Lower leg skin (tissue), 4 donors: ENCODE measurements around the gene KCNS3. TPM values are rescaled to one million over a fixed set of nuclear protein-coding genes. Genes with fewer than 3 reads are reported as not detected.
"Not testable (repeated sequence)": the region's sequence is repeated elsewhere in the genome, so short reads cannot be mapped to it uniquely, and the experiment has no call there.

Experiments used
- DNase-seq, 2 donors: peaks; one replicate each; pipeline ENCODE4 v3.0.0-alpha.2; 2019; ENCODE audit warnings: low spot score in 2 of 2
- H3K4me3 ChIP-seq: fragments of 200-600 bp; sonication (generic); 2 replicates; pipeline ENCODE4 v1.5.1; 2017; ENCODE audit warnings: mild to moderate bottlenecking, low read depth; ENCODE audit not compliant: poor library complexity, severe bottlenecking
- POLR2A ChIP-seq, 2 donors: fragments of 450-650 bp; IDR thresholded peaks; one replicate each; pipeline ENCODE4 v1.6.1; 2016 to 2017; ENCODE audit warnings: antibody characterized with exemption in 2 of 2, mild to moderate bottlenecking in 1 of 2, moderate library complexity in 1 of 2
- WGBS, 2 donors: methylation state at CpG; one replicate each; pipeline ENCODE4 v1.1.5; 2018; 5-methylcytosine and 5-hydroxymethylcytosine counted together
- intact Hi-C: fragments of 100-400 bp; cut with DNase I; formaldehyde crosslinking; loops from one replicate; pipeline ENCODE4 v1.15.0; 2023; ENCODE audit warnings: low total_unique reads
- total RNA-seq, 4 donors: library from RNA; depleted of rRNA; stranded (reverse); fragments of >200 nt; gene quantifications; one replicate each; pipeline ENCODE4 v1.1.0, GENCODE V29; 2016
- TF ChIP-seq, protein P1 (sequence below), 3 donors: fragments of 450-650 bp; IDR thresholded peaks; one replicate each; pipeline ENCODE4 v1.5.1; 2016; ENCODE audit warnings: antibody characterized with exemption in 3 of 3, mild to moderate bottlenecking in 3 of 3, moderate library complexity in 2 of 3

The KCNS3 gene
- total RNA-seq, 4 donors from 2014 or later, result 11.0 to 35.4 (median 17.9) TPM

DNA sequence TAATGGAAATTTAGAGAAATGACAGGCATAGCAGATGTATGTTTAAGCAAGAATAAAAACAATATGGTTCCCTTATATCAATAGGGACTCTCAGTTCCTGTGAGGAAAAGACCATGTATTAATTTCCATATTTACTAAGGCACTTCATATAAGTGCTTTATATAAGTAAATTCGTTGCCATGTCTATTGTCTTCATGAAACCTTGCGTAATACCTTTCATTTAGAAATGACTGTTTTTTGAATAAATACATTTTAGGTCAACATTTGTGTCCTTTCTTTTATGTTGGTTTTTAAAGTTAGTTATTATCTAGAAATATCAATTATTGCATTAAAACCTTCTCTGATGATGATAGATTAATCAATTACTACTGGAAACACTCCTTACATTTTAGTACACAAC is 83.3 kb downstream of the KCNS3 start:
- intact Hi-C loops, result no loop called here
- TF ChIP-seq POLR2A (IDR thresholded peaks at IDR 0.05), result no peak
- DNase-seq, result no peak
- H3K4me3 ChIP-seq, result no peak overlapping the region
- 88 to 93% methylated on average over 2 of the region's 2 CpGs for WGBS, 2 donors

DNA sequence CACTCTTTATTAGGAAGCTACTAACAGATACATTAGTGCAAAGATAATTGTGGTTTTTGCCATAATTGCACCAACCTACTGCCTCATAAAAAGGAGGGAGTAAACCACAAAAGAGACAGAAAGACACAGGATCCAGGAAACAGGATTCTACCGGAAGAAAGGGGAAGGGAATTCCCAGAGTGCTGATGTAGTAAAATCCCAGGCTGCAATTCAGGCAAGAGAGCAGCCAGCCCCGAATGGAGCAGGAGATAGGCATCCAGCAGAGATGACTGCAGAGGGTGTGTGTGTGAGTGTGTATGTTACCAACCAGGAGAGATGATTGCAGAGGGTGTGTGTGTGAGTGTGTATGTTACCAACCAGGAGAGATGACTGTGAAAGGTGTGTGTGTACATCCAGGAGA is 84.4 kb downstream of the KCNS3 start:
- WGBS, 2 donors, result 3 to 4% methylated on average over 2 of the region's 2 CpGs
- TF ChIP-seq, protein P1, sequence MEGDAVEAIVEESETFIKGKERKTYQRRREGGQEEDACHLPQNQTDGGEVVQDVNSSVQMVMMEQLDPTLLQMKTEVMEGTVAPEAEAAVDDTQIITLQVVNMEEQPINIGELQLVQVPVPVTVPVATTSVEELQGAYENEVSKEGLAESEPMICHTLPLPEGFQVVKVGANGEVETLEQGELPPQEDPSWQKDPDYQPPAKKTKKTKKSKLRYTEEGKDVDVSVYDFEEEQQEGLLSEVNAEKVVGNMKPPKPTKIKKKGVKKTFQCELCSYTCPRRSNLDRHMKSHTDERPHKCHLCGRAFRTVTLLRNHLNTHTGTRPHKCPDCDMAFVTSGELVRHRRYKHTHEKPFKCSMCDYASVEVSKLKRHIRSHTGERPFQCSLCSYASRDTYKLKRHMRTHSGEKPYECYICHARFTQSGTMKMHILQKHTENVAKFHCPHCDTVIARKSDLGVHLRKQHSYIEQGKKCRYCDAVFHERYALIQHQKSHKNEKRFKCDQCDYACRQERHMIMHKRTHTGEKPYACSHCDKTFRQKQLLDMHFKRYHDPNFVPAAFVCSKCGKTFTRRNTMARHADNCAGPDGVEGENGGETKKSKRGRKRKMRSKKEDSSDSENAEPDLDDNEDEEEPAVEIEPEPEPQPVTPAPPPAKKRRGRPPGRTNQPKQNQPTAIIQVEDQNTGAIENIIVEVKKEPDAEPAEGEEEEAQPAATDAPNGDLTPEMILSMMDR (IDR thresholded peaks at IDR 0.05), result no peak
- no peak for TF ChIP-seq POLR2A (IDR thresholded peaks at IDR 0.05)
- no peak for DNase-seq
- H3K4me3 ChIP-seq, result no peak overlapping the region
- intact Hi-C loops, result no loop called here

DNA sequence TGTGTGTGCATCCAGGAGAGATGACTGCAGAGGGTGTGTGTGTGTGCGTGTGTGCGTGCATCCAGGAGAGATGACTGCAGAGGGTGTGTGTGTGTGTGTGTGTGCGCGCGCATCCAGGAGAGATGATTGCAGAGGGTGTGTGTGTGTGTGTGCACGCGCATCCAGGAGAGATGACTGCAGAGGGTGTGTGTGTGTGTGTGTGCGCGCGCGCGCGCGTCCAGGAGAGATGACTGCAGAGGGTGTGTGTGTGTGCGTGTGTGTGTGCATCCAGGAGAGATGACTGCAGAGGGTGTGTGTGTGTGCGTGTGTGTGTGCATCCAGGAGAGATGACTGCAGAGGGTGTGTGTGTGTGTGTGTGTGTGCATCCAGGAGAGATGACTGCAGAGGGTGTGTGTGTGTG is 85.1 kb downstream of the KCNS3 start:
- intact Hi-C loops, DNase-seq, H3K4me3 ChIP-seq: not testable (repeated sequence)
- 88 to 91% methylated on average over 10 to 14 of the region's 16 CpGs for WGBS, 2 donors

DNA sequence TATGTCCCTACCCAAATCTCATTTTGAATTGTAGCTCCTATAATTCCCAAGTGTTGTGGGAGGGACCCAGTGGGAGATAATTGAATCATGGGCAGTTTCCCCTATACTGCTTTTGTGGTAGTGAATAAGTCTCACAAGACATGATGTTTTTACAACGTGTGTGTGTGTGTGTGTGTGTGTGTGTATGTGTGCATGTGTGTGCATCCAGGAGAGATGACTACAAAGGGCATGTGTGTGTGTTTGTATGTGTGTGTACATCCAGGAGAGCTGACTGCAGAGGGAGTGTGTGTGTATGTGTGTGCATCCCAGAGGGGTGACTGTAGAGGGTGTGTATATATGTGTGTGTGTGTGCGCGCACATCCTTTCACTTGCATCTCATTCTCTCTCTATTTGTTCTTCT is 86.7 kb downstream of the KCNS3 start:
- no peak overlapping the region for H3K4me3 ChIP-seq
- intact Hi-C loops, result no loop called here
- TF ChIP-seq POLR2A (IDR thresholded peaks at IDR 0.05), result no peak
- TF ChIP-seq, protein P1 (IDR thresholded peaks at IDR 0.05), result no peak
- 78 to 85% methylated on average over 3 of the region's 3 CpGs for WGBS, 2 donors
- no peak for DNase-seq

DNA sequence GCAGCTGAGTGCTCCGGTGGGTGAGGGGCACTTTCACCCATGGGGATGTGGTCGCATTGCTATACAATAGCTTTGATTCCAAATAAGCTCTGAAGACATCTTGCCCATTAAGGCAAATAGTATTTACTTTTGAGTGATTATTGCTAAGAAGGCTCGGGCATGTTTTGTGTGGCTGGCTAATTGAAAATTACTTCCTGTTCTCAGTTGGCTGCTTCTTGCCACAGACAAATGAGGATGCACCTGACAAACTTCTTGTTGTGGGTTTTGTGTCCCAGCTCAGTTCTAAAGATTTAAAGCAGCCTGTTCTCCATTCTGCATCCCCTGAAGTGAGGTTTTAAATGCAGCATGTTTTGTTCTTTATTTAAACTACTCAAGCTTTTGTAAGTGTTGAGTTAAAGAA is 88.3 kb downstream of the KCNS3 start:
- DNase-seq, result no peak
- intact Hi-C loops, result no loop called here
- WGBS, 2 donors, result 78 to 85% methylated on average over 3 of the region's 3 CpGs
- no peak overlapping the region for H3K4me3 ChIP-seq
- TF ChIP-seq POLR2A (IDR thresholded peaks at IDR 0.05), result no peak
- TF ChIP-seq, protein P1 (IDR thresholded peaks at IDR 0.05), result no peak

DNA sequence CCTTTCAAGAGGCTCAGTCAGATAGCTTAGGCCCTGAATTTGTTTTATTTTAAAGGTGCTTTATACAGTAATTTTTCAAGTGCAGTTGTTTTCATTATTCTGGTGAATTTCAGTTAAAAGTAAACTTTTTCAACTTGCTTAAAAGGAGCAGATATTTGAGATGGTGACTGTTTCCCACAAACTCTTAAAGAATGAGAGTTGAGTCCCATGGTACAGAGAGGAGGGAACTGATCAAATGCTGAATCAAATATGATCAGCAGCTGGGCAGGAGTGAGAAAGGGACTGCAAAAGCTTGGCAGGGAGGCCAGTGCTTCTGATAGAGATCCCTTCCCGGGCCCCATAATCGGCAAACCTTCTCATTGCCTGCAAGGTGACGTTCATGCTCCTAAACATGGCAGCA is 91.2 kb downstream of the KCNS3 start:
- 84 to 93% methylated on average over 3 of the region's 3 CpGs for WGBS, 2 donors
- TF ChIP-seq, protein P1 (IDR thresholded peaks at IDR 0.05), result no peak
- DNase-seq, result no peak
- H3K4me3 ChIP-seq, result no peak overlapping the region
- intact Hi-C loops, result no loop called here

DNA sequence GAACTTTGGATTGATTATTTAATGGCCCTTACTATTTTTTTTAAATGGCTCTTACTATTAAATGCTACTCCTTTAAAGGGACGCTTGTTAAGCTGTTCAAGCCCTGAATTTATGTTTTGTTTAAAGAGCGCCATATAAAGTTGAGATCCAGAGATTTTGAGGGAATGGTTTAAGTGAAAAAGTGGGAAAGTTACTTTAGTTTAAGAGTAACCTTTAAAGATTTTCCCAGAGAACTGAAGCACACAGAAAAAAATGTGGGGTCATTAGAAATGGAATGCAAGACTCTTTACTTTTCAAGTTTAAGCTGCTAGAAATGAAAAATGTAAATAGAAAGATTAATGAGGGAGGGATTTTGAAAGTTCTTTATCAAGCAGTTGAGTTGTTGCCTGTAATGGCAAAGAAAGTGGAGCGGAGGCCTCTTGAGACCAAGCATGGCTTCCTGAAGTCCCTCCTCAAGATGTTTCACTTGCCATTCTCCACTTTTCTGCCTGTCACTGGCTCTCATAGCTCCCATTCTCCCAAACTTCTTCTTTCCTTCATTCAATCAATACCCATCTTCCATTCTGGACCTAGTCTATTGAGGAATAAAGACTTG is 93.2 kb downstream of the KCNS3 start:
- no peak overlapping the region for H3K4me3 ChIP-seq
- TF ChIP-seq, protein P1 (IDR thresholded peaks at IDR 0.05), result no peak
- no peak for TF ChIP-seq POLR2A (IDR thresholded peaks at IDR 0.05)
- 93 to 96% methylated on average over 3 of the region's 3 CpGs for WGBS, 2 donors
- no peak for DNase-seq
- intact Hi-C loops, result no loop called here
